Heart left ventricle (tissue), 16 donors: Measurements from ENCODE around the gene ADGRD1. TPM values are rescaled to one million over a fixed set of nuclear protein-coding genes. Genes with fewer than 3 reads are reported as not detected.

Experiments
- ATAC-seq, 4 donors: fragments of 200-7000 bp; cut with Tn5 transposase; one replicate each; pipeline ENCODE4 v1.9.1; 2020 to 2022; ENCODE audit warnings: moderate library complexity in 4 of 4, mild to moderate bottlenecking in 3 of 4, moderate number of reproducible peaks in 1 of 4
- DNase-seq, 5 donors: peaks; one replicate each; pipeline ENCODE4 v3.0.0-alpha.2; 2020
- H3K27ac ChIP-seq, 12 donors: fragments of 200-600 bp; sonication (generic) in 4 of 12; one replicate each; pipeline versions ENCODE4 v1.5.0 to v1.8.0; 2016 to 2022; ENCODE audit warnings: mild to moderate bottlenecking in 2 of 12
- H3K27me3 ChIP-seq, 9 donors: fragments of 200-600 bp; sonication (generic) in 2 of 9; one replicate each; pipeline versions ENCODE4 v1.5.1 to v1.8.0; 2016 to 2022; ENCODE audit warnings: mild to moderate bottlenecking in 3 of 9
- H3K36me3 ChIP-seq, 9 donors: fragments of 200-600 bp; sonication (generic) in 2 of 9; one replicate each; pipeline versions ENCODE4 v1.5.0 to v1.8.0; 2018 to 2022; ENCODE audit warnings: mild to moderate bottlenecking in 2 of 9
- H3K4me1 ChIP-seq, 12 donors: fragments of 200-600 bp; sonication (generic) in 4 of 12; one replicate each; pipeline versions ENCODE4 v1.5.0 to v1.8.0; 2016 to 2022; ENCODE audit warnings: mild to moderate bottlenecking in 3 of 12
- H3K4me3 ChIP-seq, 12 donors: fragments of 200-600 bp; sonication (generic) in 4 of 12; one replicate each; pipeline versions ENCODE4 v1.5.0 to v1.8.0; 2017 to 2022; ENCODE audit warnings: mild to moderate bottlenecking in 9 of 12, moderate library complexity in 4 of 12
- H3K9me3 ChIP-seq, 12 donors: fragments of 200-600 bp; sonication (generic) in 4 of 12; one replicate each; pipeline versions ENCODE4 v1.5.0 to v1.8.0; 2016 to 2022; ENCODE audit warnings: mild to moderate bottlenecking in 1 of 12
- POLR2A ChIP-seq, 2 donors: fragments of 450-650 bp; IDR thresholded peaks; one replicate each; pipeline ENCODE4 v1.6.1; 2017; ENCODE audit warnings: antibody characterized with exemption in 2 of 2, mild to moderate bottlenecking in 2 of 2, moderate library complexity in 2 of 2
- WGBS, 4 donors: extraction: QIAGEN DNeasy Blood & Tissue Kit in 2 of 4; methylation state at CpG; one replicate each; pipeline versions ENCODE4 v1.1.5 to v1.1.7; 2013 to 2018; 5-methylcytosine and 5-hydroxymethylcytosine counted together
- intact Hi-C, 10 donors: fragments of 100-400 bp; cut with DNase I; formaldehyde crosslinking; loops; one replicate each; pipeline versions ENCODE4 v1.11.1 to v1.14.2; 2022
- polyA plus RNA-seq, 2 donors: library from polyadenylated mRNA; stranded (reverse); fragments of 200-250 nt; gene quantifications; one replicate each; pipeline ENCODE4 v1.2.3, GENCODE V29; 2013
- total RNA-seq, 9 donors: library from RNA; depleted of rRNA in 2 of 9; stranded (reverse); fragments of >200 nt in 2 of 9; fragmentation: NEBNext Ultra II Directional in 3 of 9; extraction: Animal tissue kit (Norgen Biotek cat#: 25700) in 3 of 9; gene quantifications; one replicate each; pipeline versions ENCODE4 v1.1.0 to v1.2.4, GENCODE V29; 2016 to 2023
- TF ChIP-seq, protein P1 (sequence below), 12 donors: fragments of 200-600 bp; sonication (generic) in 4 of 12; IDR thresholded peaks; one replicate each; pipeline versions ENCODE4 v1.5.0 to v1.8.0; 2018 to 2022; ENCODE audit warnings: antibody characterized with exemption in 12 of 12, mild to moderate bottlenecking in 5 of 12
- donor health status: ischemic (EF 13 %, LVEDD 7.1; RV severe dilation, severe dysfunction).
- donor health status: healthy with polysubstance abuse.
- donor health status: DM: no; HTN: yes; CAD: no.
- donor health status: DM: no; HTN: no; CAD: no.
- donor health status: ischemic (EF 25% LVEDD 6.9; RV normal size, moderate dysfunction).
- donor health status: ischemic (EF 25% LVEDD 5.7; RV mildly dilated, moderate dysfunction).
- donor health status: healthy.
- donor health status: DM: yes; HTN: yes; CAD: no.
- donor health status: ischemic (EF 35%, LVEDD 5.7; RV mildly dilated, moderate dysfunction).
- donor health status: nonischemic (EF 11% LVEDD 7.7; RV severe dilation, severe dysfunction).
- donor health status: DM: yes; HTN: yes; CAD: no.
- donor health status: PGD.
- donor health status: ischemic (EF 29% LVEDD 5.4; RV normal size, mild dysfunction).
- donor health status: nonischemic (EF 23%, LVEDD 6.1; RV moderate dilation, normal function).

Gene ADGRD1
- total and polyA plus RNA-seq, 11 donors = 22.7 to 109 (median 66.3) TPM

DNA sequence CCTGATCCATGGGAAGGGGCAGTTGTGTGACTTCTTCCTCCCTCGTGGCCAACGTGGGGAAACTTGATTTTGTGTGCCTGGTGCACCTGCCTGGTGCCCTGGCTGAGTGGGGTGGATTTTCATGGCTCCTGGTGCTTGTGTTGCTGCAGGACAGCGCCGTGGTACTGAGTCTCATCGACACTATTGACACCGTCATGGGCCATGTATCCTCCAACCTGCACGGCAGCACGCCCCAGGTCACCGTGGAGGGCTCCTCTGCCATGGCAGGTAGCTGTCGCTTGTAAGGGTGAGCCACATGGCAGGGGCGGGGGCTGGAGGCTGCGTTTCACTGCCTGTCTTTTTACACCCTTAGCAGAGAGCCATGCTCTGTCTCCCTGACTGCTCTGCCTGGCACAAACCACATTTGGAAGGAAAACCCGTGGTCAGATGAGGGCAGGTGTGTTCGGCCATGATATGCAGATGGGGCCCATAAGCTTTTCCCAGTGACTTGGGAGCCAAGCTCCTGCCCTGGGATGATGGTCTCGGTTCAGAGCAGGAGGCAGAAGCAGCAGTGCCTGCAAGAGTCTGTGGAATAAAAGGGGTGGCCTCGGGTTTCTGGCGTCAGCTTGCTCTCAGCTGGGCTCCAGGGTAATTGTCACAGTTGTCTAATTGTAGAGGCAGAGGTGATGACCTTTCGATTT is 49.5 kb downstream of the ADGRD1 start:
- ATAC-seq (no peak), DNase-seq (no peak)
- H3K4me3 ChIP-seq = no peak overlapping the region
- H3K4me1 ChIP-seq = peaks cover 0 to 44% (median 17%) of the 10 kb centered on the region in 12 donors
- intact Hi-C loops = loop anchor here in 3 of 10 donors (2.0 to 10.0 kb wide), 4 partner anchors 44 to 88 kb away; partner anchors contain the start of gene ADGRD1 (in 1 of the 3)
- WGBS, 4 donors = 79 to 91% (median 85%) methylated on average over 13 to 18 of the region's 18 CpGs
- peak overlapping the region in 8 of 12 donors; percentile 64 to 86 (median 74) for H3K27ac ChIP-seq
- no peak for TF ChIP-seq POLR2A (IDR thresholded peaks at IDR 0.05)
- TF ChIP-seq, protein P1, sequence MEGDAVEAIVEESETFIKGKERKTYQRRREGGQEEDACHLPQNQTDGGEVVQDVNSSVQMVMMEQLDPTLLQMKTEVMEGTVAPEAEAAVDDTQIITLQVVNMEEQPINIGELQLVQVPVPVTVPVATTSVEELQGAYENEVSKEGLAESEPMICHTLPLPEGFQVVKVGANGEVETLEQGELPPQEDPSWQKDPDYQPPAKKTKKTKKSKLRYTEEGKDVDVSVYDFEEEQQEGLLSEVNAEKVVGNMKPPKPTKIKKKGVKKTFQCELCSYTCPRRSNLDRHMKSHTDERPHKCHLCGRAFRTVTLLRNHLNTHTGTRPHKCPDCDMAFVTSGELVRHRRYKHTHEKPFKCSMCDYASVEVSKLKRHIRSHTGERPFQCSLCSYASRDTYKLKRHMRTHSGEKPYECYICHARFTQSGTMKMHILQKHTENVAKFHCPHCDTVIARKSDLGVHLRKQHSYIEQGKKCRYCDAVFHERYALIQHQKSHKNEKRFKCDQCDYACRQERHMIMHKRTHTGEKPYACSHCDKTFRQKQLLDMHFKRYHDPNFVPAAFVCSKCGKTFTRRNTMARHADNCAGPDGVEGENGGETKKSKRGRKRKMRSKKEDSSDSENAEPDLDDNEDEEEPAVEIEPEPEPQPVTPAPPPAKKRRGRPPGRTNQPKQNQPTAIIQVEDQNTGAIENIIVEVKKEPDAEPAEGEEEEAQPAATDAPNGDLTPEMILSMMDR (IDR thresholded peaks at IDR 0.05) = no peak
- peaks cover 0 to 40% (median 17%) of the 10 kb centered on the region in 9 donors for H3K36me3 ChIP-seq
- peaks cover 0 to 7% (median 0%) of the 10 kb centered on the region in 12 donors for H3K9me3 ChIP-seq
- H3K27me3 ChIP-seq = no peaks in the 10 kb centered on the region

DNA sequence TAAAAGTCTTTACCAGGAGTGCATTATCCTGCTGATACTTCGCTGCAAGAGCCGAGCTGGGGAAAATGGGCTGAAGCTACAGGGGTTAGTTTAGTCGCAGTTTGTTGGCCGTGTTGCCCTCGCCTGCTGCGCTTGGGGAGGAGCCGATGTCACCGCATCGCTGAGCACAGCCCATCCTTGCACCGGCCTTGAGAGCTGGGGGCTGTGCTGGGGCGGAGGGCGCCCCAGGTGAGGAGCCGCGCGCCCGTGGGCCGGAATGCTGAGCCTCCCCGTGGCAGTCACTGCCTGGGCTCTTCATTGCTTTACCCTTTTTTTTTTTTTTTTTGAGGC is 50.0 kb downstream of the ADGRD1 start:
- no peak for DNase-seq
- Histone ChIP-seq H3K27ac (peak overlapping the region in 1 of 12 donors; percentile 86), H3K9me3 (peaks cover 0 to 7% (median 0%) of the 10 kb centered on the region in 12 donors), H3K27me3 (no peaks in the 10 kb centered on the region), H3K4me1 (peaks cover 0 to 45% (median 17%) of the 10 kb centered on the region in 12 donors), H3K36me3 (peaks cover 0 to 35% (median 15%) of the 10 kb centered on the region in 9 donors), H3K4me3 (peak overlapping the region in 1 of 12 donors; percentile 16)
- intact Hi-C loops = loop anchor here in 3 of 10 donors (2.0 to 10.0 kb wide), 4 partner anchors 45 to 89 kb away; partner anchors contain the start of gene ADGRD1 (in 1 of the 3)
- no peak for ATAC-seq
- TF ChIP-seq, protein P1 (IDR thresholded peaks at IDR 0.05) = no peak
- no peak for TF ChIP-seq POLR2A (IDR thresholded peaks at IDR 0.05)
- WGBS, 4 donors = 72 to 84% (median 76%) methylated on average over 18 of the region's 18 CpGs

DNA sequence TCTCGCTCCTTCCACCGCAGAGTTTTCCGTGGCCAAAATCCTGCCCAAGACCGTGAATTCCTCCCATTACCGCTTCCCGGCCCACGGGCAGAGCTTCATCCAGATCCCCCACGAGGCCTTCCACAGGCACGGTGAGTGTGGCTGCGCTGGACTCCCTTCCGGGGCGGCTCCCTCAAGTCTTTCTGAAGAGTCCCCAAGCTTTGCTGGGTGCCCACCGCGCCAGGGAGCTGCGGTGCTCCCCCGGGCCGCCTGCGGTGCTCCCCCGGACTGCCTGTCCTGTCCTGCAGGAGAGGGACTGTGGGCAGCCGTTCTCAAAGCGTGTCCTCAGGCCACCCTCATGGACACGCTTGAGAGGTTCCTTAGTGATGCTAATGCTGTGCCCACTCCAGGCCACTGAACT is 50.5 kb downstream of the ADGRD1 start:
- 72 to 88% (median 82%) methylated on average over 19 to 22 of the region's 22 CpGs for WGBS, 4 donors
- Histone ChIP-seq H3K27ac (peak overlapping the region in 1 of 12 donors; percentile 80), H3K9me3 (peaks cover 0 to 7% (median 0%) of the 10 kb centered on the region in 12 donors), H3K4me3 (peak overlapping the region in 2 of 12 donors; percentile 16 to 26), H3K27me3 (no peaks in the 10 kb centered on the region), H3K4me1 (peaks cover 0 to 45% (median 17%) of the 10 kb centered on the region in 12 donors), H3K36me3 (peaks cover 0 to 37% (median 10%) of the 10 kb centered on the region in 9 donors)
- intact Hi-C loops = loop anchor here in 3 of 10 donors (5.0 to 10.0 kb wide), 3 partner anchors 47 to 89 kb away; partner anchors contain the start of gene ADGRD1 (in 1 of the 3)
- no peak for TF ChIP-seq POLR2A (IDR thresholded peaks at IDR 0.05)
- TF ChIP-seq, protein P1 (IDR thresholded peaks at IDR 0.05) = no peak
- ATAC-seq (no peak), DNase-seq (no peak)
